PC-9 (cell line): ENCODE results near the gene ZSWIM8. TPM values are rescaled to one million over a fixed set of nuclear protein-coding genes. Genes with fewer than 3 reads are reported as not detected.

Experiments
- BruUV-seq: library from RNA; stranded (reverse); fragments of 400-500 nt; replicated peaks from 2 replicates; lab custom pipeline; 2021; lab: Mats Ljungman, UMichigan
- CTCF ChIA-PET: fragments of 300-600 bp; sonication (Branson Sonifier 250); formaldehyde crosslinking; loops from one replicate; lab custom pipeline; 2022; ENCODE audit warnings: antibody characterized with exemption; lab: Charles Lee
- POLR2A ChIA-PET: fragments of 300-600 bp; sonication (Branson Sonifier 250); formaldehyde crosslinking; loops from one replicate; lab custom pipeline; 2022; ENCODE audit warnings: antibody characterized with exemption; ENCODE audit not compliant: unreplicated experiment; lab: Charles Lee
- DNase-seq, 2 experiments: peaks; one replicate each; pipeline versions ENCODE4 v3.0.0 to v3.0.0-alpha.2; 2015 to 2022; ENCODE audit warnings: mixed read lengths in 1 of 2
- H2AFZ ChIP-seq: fragments of 200-600 bp; sonication (generic); 2 replicates; pipeline ENCODE4 v1.8.1; 2017; ENCODE audit warnings: antibody characterized with exemption
- H3F3A ChIP-seq: fragments of 200-600 bp; sonication (generic); 2 replicates; pipeline ENCODE4 v1.8.1; 2017; ENCODE audit warnings: antibody characterized with exemption, mild to moderate bottlenecking, low read depth; ENCODE audit not compliant: insufficient read depth
- H3K27ac ChIP-seq: fragments of 200-600 bp; sonication (generic); 2 replicates; pipeline ENCODE4 v1.6.1; 2016; ENCODE audit warnings: mixed run types
- H3K27me3 ChIP-seq: fragments of 200-600 bp; sonication (generic); 2 replicates; pipeline ENCODE4 v1.6.1; 2016; ENCODE audit warnings: low read depth, mixed run types; ENCODE audit not compliant: insufficient read depth
- H3K36me3 ChIP-seq: fragments of 200-600 bp; sonication (generic); 2 replicates; pipeline ENCODE4 v1.6.1; 2016; ENCODE audit warnings: low read depth, mixed run types
- H3K4me1 ChIP-seq: fragments of 200-600 bp; sonication (generic); replicated peaks from 2 replicates; pipeline ENCODE4 v1.6.1; 2016; ENCODE audit warnings: mixed run types; ENCODE audit not compliant: insufficient read depth
- H3K4me2 ChIP-seq: fragments of 200-600 bp; sonication (generic); 2 replicates; pipeline ENCODE4 v1.6.1; 2017; ENCODE audit warnings: mixed run types
- H3K4me3 ChIP-seq: fragments of 200-600 bp; sonication (generic); 2 replicates; pipeline ENCODE4 v1.6.1; 2016; ENCODE audit warnings: mixed run types
- H3K79me2 ChIP-seq: fragments of 200-600 bp; sonication (generic); 2 replicates; pipeline ENCODE4 v1.6.1; 2017; ENCODE audit warnings: low read depth, mixed run types
- H3K9me2 ChIP-seq: fragments of 200-600 bp; sonication (generic); 2 replicates; pipeline ENCODE4 v1.8.1; 2017; ENCODE audit warnings: mild to moderate bottlenecking; ENCODE audit not compliant: insufficient read depth
- H3K9me3 ChIP-seq: fragments of 200-600 bp; sonication (generic); 2 replicates; pipeline ENCODE4 v1.8.1; 2016; ENCODE audit warnings: low read depth; ENCODE audit not compliant: insufficient read depth
- H4K20me1 ChIP-seq: fragments of 200-600 bp; sonication (generic); 2 replicates; pipeline ENCODE4 v1.8.1; 2017; ENCODE audit not compliant: insufficient read depth
- CTCF ChIP-seq: fragments of 200-600 bp; sonication (generic); conservative IDR thresholded peaks from 2 replicates; pipeline ENCODE4 v1.6.1; 2017; ENCODE audit warnings: mixed run types, antibody characterized with exemption, mild to moderate bottlenecking, moderate library complexity
- EZH2 ChIP-seq: fragments of 200-600 bp; sonication (generic); IDR thresholded peaks from 2 replicates; pipeline ENCODE4 v1.8.0; 2017; ENCODE audit warnings: antibody characterized with exemption, low read depth
- intact Hi-C: fragments of 100-400 bp; cut with micrococcal nuclease; formaldehyde crosslinking; loops from one replicate; pipeline ENCODE4 v1.10.0; 2022; ENCODE audit not compliant: unreplicated experiment
- total RNA-seq: library from RNA; stranded (reverse); gene quantifications from 2 replicates; pipeline ENCODE4 v1.2.3, GENCODE V29; 2021

ZSWIM8 gene
- total RNA-seq, 1 experiment from 2014 or later, result 49.2 TPM

DNA sequence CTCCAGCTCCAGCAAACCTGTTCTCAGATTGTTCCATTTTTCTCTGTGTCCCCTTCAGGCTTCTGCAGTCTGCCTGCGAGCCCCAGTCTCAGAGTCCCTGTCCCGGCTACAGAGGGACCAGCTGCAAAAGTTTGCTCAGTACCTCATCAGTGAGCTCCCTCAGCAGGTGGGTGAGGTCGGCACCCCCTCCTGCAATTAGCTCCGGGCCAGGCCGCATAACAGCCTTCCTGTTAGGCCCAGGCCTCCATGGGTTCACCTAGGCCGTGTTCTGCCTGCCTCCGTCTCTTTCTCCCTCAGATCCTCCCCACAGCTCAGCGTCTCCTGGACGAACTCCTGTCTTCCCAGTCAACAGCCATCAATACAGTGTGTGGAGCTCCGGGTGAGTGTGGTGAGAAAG lies 4.3 kb downstream of the ZSWIM8 start:
- ChIA-PET POLR2A (no interaction called here), CTCF (no interaction called here)
- no peaks in the 10 kb centered on the region for H3K27me3 ChIP-seq
- H3K4me1 ChIP-seq, result peaks cover 13% of the 10 kb centered on the region
- no peak overlapping the region for H2AFZ ChIP-seq
- H3K4me2 ChIP-seq, result no peak overlapping the region
- no peaks in the 10 kb centered on the region for H3K9me2 ChIP-seq
- no peak overlapping the region for H3K27ac ChIP-seq
- no peaks in the 10 kb centered on the region for H3K9me3 ChIP-seq
- peaks cover 6% of the 10 kb centered on the region for H3F3A ChIP-seq
- BruUV-seq, result no TSS peak
- H3K79me2 ChIP-seq, result peaks cover 33% of the 10 kb centered on the region
- intact Hi-C loops, result loop anchor here (5.0 kb wide), 1 partner anchor 88 kb away; no protein-coding TSS in a partner anchor
- no peak for TF ChIP-seq EZH2
- TF ChIP-seq CTCF, result no peak
- H3K4me3 ChIP-seq, result no peak overlapping the region
- DNase-seq, result no peak
- peaks cover 18% of the 10 kb centered on the region; the same call in 1 of the 2 replicates for H4K20me1 ChIP-seq
- H3K36me3 ChIP-seq, result 0 out of 2 replicates have a peak, but pooled peaks cover 3% of the 10 kb centered on the region

- no peaks in the 10 kb centered on the region for H3K9me2 ChIP-seq
- peaks cover 18% of the 10 kb centered on the region; the same call in 1 of the 2 replicates for H4K20me1 ChIP-seq
- no peak for DNase-seq
- H3K79me2 ChIP-seq, result peaks cover 26% of the 10 kb centered on the region
- H3K4me3 ChIP-seq, result no peak overlapping the region
- no peak overlapping the region for H2AFZ ChIP-seq
- TF ChIP-seq EZH2, result no peak
- 0 out of 2 replicates have a peak, but pooled peaks cover 8% of the 10 kb centered on the region for H3K36me3 ChIP-seq
- BruUV-seq, result no TSS peak
- H3F3A ChIP-seq, result peaks cover under 1% of the 10 kb centered on the region; the same call in 1 of the 2 replicates
- no peak overlapping the region for H3K4me2 ChIP-seq
- ChIA-PET CTCF (no interaction called here), POLR2A (no interaction called here)
- no peaks in the 10 kb centered on the region for H3K27me3 ChIP-seq
- peaks cover 10% of the 10 kb centered on the region for H3K4me1 ChIP-seq
- intact Hi-C loops, result no loop called here
- H3K27ac ChIP-seq, result no peak overlapping the region
- H3K9me3 ChIP-seq, result no peaks in the 10 kb centered on the region
Measured at GRCh38 chr10:73790886-73791625, 5.7 kb downstream of the ZSWIM8 start.

GRCh38 chr10:73791871-73792400 lies 6.5 kb downstream of the ZSWIM8 start:
- Histone ChIP-seq H2AFZ (no peak overlapping the region), H3K36me3 (0 out of 2 replicates have a peak, but pooled peaks cover 8% of the 10 kb centered on the region), H3K27ac (no peak overlapping the region), H3K4me3 (no peak overlapping the region), H3K79me2 (peaks cover 17% of the 10 kb centered on the region), H3K4me2 (no peak overlapping the region), H3K4me1 (peaks cover 4% of the 10 kb centered on the region), H3K9me2 (no peaks in the 10 kb centered on the region), H3F3A (no peaks in the 10 kb centered on the region), H3K27me3 (no peaks in the 10 kb centered on the region), H4K20me1 (peaks cover 9% of the 10 kb centered on the region; the same call in 1 of the 2 replicates), H3K9me3 (no peaks in the 10 kb centered on the region)
- ChIA-PET POLR2A (no interaction called here), CTCF (no interaction called here)
- intact Hi-C loops, result no loop called here
- BruUV-seq, result no TSS peak
- TF ChIP-seq CTCF, result no peak
- TF ChIP-seq EZH2, result no peak
- DNase-seq, result no peak
